ENCODE measurements around the gene SORT1. TPM values are rescaled to one million over a fixed set of nuclear protein-coding genes. Genes with fewer than 3 reads are reported as not detected.

SORT1 gene
- total RNA-seq, 4 donors from 2014 or later = 92.6 to 136 (median 134) TPM

- Histone ChIP-seq H3K9me3 (no peaks in the 10 kb centered on the region), H3K36me3 (no peaks in the 10 kb centered on the region), H3K27ac (replicated peaks in 1 of 4) (peak overlapping the region; percentile 82 to 95 (median 90)), H3K4me1 (peaks cover 65 to 100% (median 100%) of the 10 kb centered on the region in 4 donors), H3K27me3 (no peaks in the 10 kb centered on the region), H3K4me3 (no peak overlapping the region)
- intact Hi-C loops (cut with DNase I) = no loop called here
- WGBS = 93% methylated on average over 5 of the region's 5 CpGs
- DNase-seq (ENCODE audit: extremely low spot score) = no peak
- TF ChIP-seq EP300 (IDR thresholded peaks at IDR 0.05) = no peak
- TF ChIP-seq CTCF (IDR thresholded peaks at IDR 0.05) = no peak
- no peak for TF ChIP-seq POLR2AphosphoS5 (IDR thresholded peaks at IDR 0.05)
- no peak for TF ChIP-seq POLR2A (IDR thresholded peaks at IDR 0.05; ENCODE audit: low read depth)
These were observed 9.5 kb downstream of the SORT1 start for GRCh38 chr1:109388208-109388711.

GRCh38 chr1:109386054-109386717, 11.5 kb downstream of the SORT1 start:
- peaks cover 60 to 100% (median 100%) of the 10 kb centered on the region in 4 donors for H3K4me1 ChIP-seq
- no peaks in the 10 kb centered on the region for H3K27me3 ChIP-seq
- TF ChIP-seq POLR2A (IDR thresholded peaks at IDR 0.05; ENCODE audit: low read depth) = no peak
- no peak for TF ChIP-seq POLR2AphosphoS5 (IDR thresholded peaks at IDR 0.05)
- TF ChIP-seq CTCF (IDR thresholded peaks at IDR 0.05) = no peak
- no peak for TF ChIP-seq EP300 (IDR thresholded peaks at IDR 0.05)
- H3K9me3 ChIP-seq = no peaks in the 10 kb centered on the region
- no peak overlapping the region for H3K4me3 ChIP-seq
- peak overlapping the region; percentile 70 to 91 (median 86) for H3K27ac ChIP-seq (replicated peaks in 1 of 4)
- 100% methylated on average over 2 of the region's 2 CpGs for WGBS
- intact Hi-C loops (cut with DNase I) = no loop called here
- no peak for DNase-seq (ENCODE audit: extremely low spot score)
- no peaks in the 10 kb centered on the region for H3K36me3 ChIP-seq

GRCh38 chr1:109385417-109385816, 12.3 kb downstream of the SORT1 start:
- Histone ChIP-seq H3K4me1 (peaks cover 59 to 100% (median 97%) of the 10 kb centered on the region in 4 donors), H3K27me3 (no peaks in the 10 kb centered on the region), H3K36me3 (no peaks in the 10 kb centered on the region), H3K27ac (replicated peaks in 1 of 4) (peak overlapping the region; percentile 70 to 91 (median 86)), H3K9me3 (no peaks in the 10 kb centered on the region), H3K4me3 (peak overlapping the region in 1 of 4 donors; percentile 22)
- TF ChIP-seq POLR2A (IDR thresholded peaks at IDR 0.05; ENCODE audit: low read depth) (no peak), POLR2AphosphoS5 (IDR thresholded peaks at IDR 0.05) (peak; percentile 61 to 69), EP300 (IDR thresholded peaks at IDR 0.05) (peak; percentile 16)
- DNase-seq (ENCODE audit: extremely low spot score) = no peak
- intact Hi-C loops (cut with DNase I) = no loop called here
- WGBS = 56% methylated on average over 2 of the region's 2 CpGs

- no peak for DNase-seq (ENCODE audit: extremely low spot score)
- H3K27me3 ChIP-seq = no peaks in the 10 kb centered on the region
- peak overlapping the region; percentile 70 to 91 (median 86) for H3K27ac ChIP-seq (replicated peaks in 1 of 4)
- H3K4me3 ChIP-seq = no peak overlapping the region
- 91% methylated on average over 7 of the region's 7 CpGs for WGBS
- H3K4me1 ChIP-seq = peaks cover 58 to 100% (median 95%) of the 10 kb centered on the region in 4 donors
- TF ChIP-seq CTCF (IDR thresholded peaks at IDR 0.05) = no peak
- TF ChIP-seq POLR2AphosphoS5 (IDR thresholded peaks at IDR 0.05) = no peak
- TF ChIP-seq POLR2A (IDR thresholded peaks at IDR 0.05; ENCODE audit: low read depth) = no peak
- TF ChIP-seq EP300 (IDR thresholded peaks at IDR 0.05) = no peak
- no peaks in the 10 kb centered on the region for H3K36me3 ChIP-seq
- intact Hi-C loops (cut with DNase I) = no loop called here
- no peaks in the 10 kb centered on the region for H3K9me3 ChIP-seq
These were observed 13.9 kb downstream of the SORT1 start for GRCh38 chr1:109383854-109384253.

GRCh38 chr1:109383087-109383779, 14.5 kb downstream of the SORT1 start:
- 65% methylated on average over 2 of the region's 2 CpGs for WGBS
- DNase-seq (ENCODE audit: extremely low spot score) = no peak
- H3K27ac ChIP-seq (replicated peaks in 1 of 4) = peak overlapping the region; percentile 70 to 91 (median 86)
- H3K4me3 ChIP-seq = no peak overlapping the region
- no peaks in the 10 kb centered on the region for H3K9me3 ChIP-seq
- no peaks in the 10 kb centered on the region for H3K36me3 ChIP-seq
- intact Hi-C loops (cut with DNase I) = no loop called here
- H3K4me1 ChIP-seq = peaks cover 61 to 99% (median 92%) of the 10 kb centered on the region in 4 donors
- no peak for TF ChIP-seq POLR2A (IDR thresholded peaks at IDR 0.05; ENCODE audit: low read depth)
- no peak for TF ChIP-seq CTCF (IDR thresholded peaks at IDR 0.05)
- TF ChIP-seq POLR2AphosphoS5 (IDR thresholded peaks at IDR 0.05) = no peak
- TF ChIP-seq EP300 (IDR thresholded peaks at IDR 0.05) = no peak
- H3K27me3 ChIP-seq = no peaks in the 10 kb centered on the region
